ENCODE data around the gene DOCK4.

DOCK4 gene

GRCh38 chr7:112020800-112021199 is 185.4 kb downstream of the DOCK4 start:
- ChIA-PET POLR2A (no interaction called here), CTCF (interaction anchor here (0.7 to 3.0 kb wide), 5 partner anchors 11 to 166 kb away, joined by 3 to 12 read pairs (median 5); no protein-coding TSS in a partner anchor)
- TF ChIP-seq CTCF (IDR thresholded peaks at IDR 0.05; ENCODE audit: control extremely low read depth, extremely low read depth, low read depth, missing control alignments): no peak
- DNase-seq (ENCODE audit: extremely low spot score): no peak

- no peak for TF ChIP-seq CTCF (IDR thresholded peaks at IDR 0.05; ENCODE audit: control extremely low read depth, extremely low read depth, low read depth, missing control alignments)
- no peak for DNase-seq (ENCODE audit: extremely low spot score)
- POLR2A ChIA-PET: no interaction called here
- CTCF ChIA-PET: interaction anchor here (1.5 to 3.0 kb wide), 3 partner anchors 12 to 45 kb away, joined by 4 to 12 read pairs (median 10); no protein-coding TSS in a partner anchor
Observed at GRCh38 chr7:112019932-112020331, 186.3 kb downstream of the DOCK4 start.

GRCh38 chr7:112018305-112019030 is 187.7 kb downstream of the DOCK4 start:
- ChIA-PET CTCF (interaction anchor here (1.3 to 2.8 kb wide), 2 partner anchors 12 to 26 kb away, joined by 3 to 10 read pairs; no protein-coding TSS in a partner anchor), POLR2A (no interaction called here)
- TF ChIP-seq CTCF (IDR thresholded peaks at IDR 0.05; ENCODE audit: control extremely low read depth, extremely low read depth, low read depth, missing control alignments): no peak
- no peak for DNase-seq (ENCODE audit: extremely low spot score)

GRCh38 chr7:112015146-112015545 is 191.1 kb downstream of the DOCK4 start:
- POLR2A ChIA-PET: no interaction called here
- CTCF ChIA-PET: no interaction called here
- DNase-seq (ENCODE audit: extremely low spot score): no peak
- TF ChIP-seq CTCF (IDR thresholded peaks at IDR 0.05; ENCODE audit: control extremely low read depth, extremely low read depth, low read depth, missing control alignments): no peak

- ChIA-PET POLR2A (no interaction called here), CTCF (no interaction called here)
- DNase-seq (ENCODE audit: extremely low spot score): no peak
- TF ChIP-seq CTCF (IDR thresholded peaks at IDR 0.05; ENCODE audit: control extremely low read depth, extremely low read depth, low read depth, missing control alignments): no peak
Observed at GRCh38 chr7:112014347-112014746, 191.9 kb downstream of the DOCK4 start.

GRCh38 chr7:112013274-112013673 is 192.9 kb downstream of the DOCK4 start:
- ChIA-PET POLR2A (no interaction called here), CTCF (no interaction called here)
- TF ChIP-seq CTCF (IDR thresholded peaks at IDR 0.05; ENCODE audit: control extremely low read depth, extremely low read depth, low read depth, missing control alignments): no peak
- no peak for DNase-seq (ENCODE audit: extremely low spot score)

Measured in GM10248 (cell line).